Mesothelial cell of epicardium (in vitro differentiated cells): ENCODE measurements around the gene LRRC58. TPM values are rescaled to one million over a fixed set of nuclear protein-coding genes. Genes with fewer than 3 reads are reported as not detected.

Source experiments
- DNase-seq, 2 experiments: peaks; one replicate each; pipeline ENCODE4 v3.0.0; 2021; ENCODE audit warnings: low spot score in 2 of 2; ENCODE audit not compliant: unreplicated experiment in 2 of 2
- H3K27ac Mint-ChIP-seq: 2 replicates; pipeline ENCODE4 v1.8.0; 2021; ENCODE audit warnings: mixed read lengths
- H3K27me3 Mint-ChIP-seq: 2 replicates; pipeline ENCODE4 v1.8.0; 2021; ENCODE audit warnings: low read depth, mixed read lengths
- H3K36me3 Mint-ChIP-seq: 2 replicates; pipeline ENCODE4 v1.8.0; 2021; ENCODE audit warnings: mixed read lengths
- H3K4me1 Mint-ChIP-seq: 2 replicates; pipeline ENCODE4 v1.8.0; 2021; ENCODE audit warnings: mixed read lengths
- H3K4me3 Mint-ChIP-seq: 2 replicates; pipeline ENCODE4 v1.8.0; 2021; ENCODE audit warnings: mild to moderate bottlenecking, moderate library complexity, mixed read lengths
- H3K9me3 Mint-ChIP-seq: 2 replicates; pipeline ENCODE4 v1.8.0; 2021; ENCODE audit warnings: mixed read lengths
- CTCF ChIP-seq: fragments of 200-600 bp; sonication (generic); IDR thresholded peaks from one replicate; pipeline ENCODE4 v1.5.0; 2021; ENCODE audit warnings: antibody characterized with exemption; ENCODE audit not compliant: unreplicated experiment
- total RNA-seq: library from RNA; stranded (reverse); gene quantifications from 3 replicates; pipeline ENCODE4 v1.2.1, GENCODE V29; 2021

The LRRC58 gene
- total RNA-seq, 1 donor from 2014 or later, result 18.7 TPM

GRCh38 chr3:120284747-120285507 is 64.2 kb downstream of the LRRC58 start, which contains the start of gene GPR156:
TSS of gene GPR156 (minus strand) at chr3:120285222. CDS start at chr3:120244098, 41,124 bp downstream.
- H3K27me3 Mint-ChIP-seq, result peaks cover 4% of the 10 kb centered on the region
- H3K36me3 Mint-ChIP-seq, result peaks cover 4% of the 10 kb centered on the region
- TF ChIP-seq CTCF, result no peak
- DNase-seq, result peak in 1 of 2 experiments; percentile 46
- H3K4me3 Mint-ChIP-seq, result peak within 1 kb of the TSS; percentile 71
- H3K4me1 Mint-ChIP-seq, result peaks cover 20% of the 10 kb centered on the region
- H3K9me3 Mint-ChIP-seq, result peaks cover 7% of the 10 kb centered on the region
- H3K27ac Mint-ChIP-seq, result peak within 1 kb of the TSS; percentile 89

- Mint-ChIP-seq H3K36me3 (peaks cover 4% of the 10 kb centered on the region), H3K4me1 (peaks cover 16% of the 10 kb centered on the region), H3K27ac (no peak overlapping the region), H3K4me3 (no peak overlapping the region), H3K9me3 (peaks cover 11% of the 10 kb centered on the region), H3K27me3 (peaks cover 10% of the 10 kb centered on the region)
- TF ChIP-seq CTCF, result no peak
- no peak for DNase-seq
Measured at GRCh38 chr3:120281261-120281660, 67.9 kb downstream of the LRRC58 start.

GRCh38 chr3:120280566-120280965 is 68.6 kb downstream of the LRRC58 start:
- H3K4me1 Mint-ChIP-seq, result peaks cover 10% of the 10 kb centered on the region
- DNase-seq, result no peak

GRCh38 chr3:120280026-120280425 is 69.1 kb downstream of the LRRC58 start:
- H3K9me3 Mint-ChIP-seq, result peaks cover 11% of the 10 kb centered on the region
- H3K27me3 Mint-ChIP-seq, result peaks cover 10% of the 10 kb centered on the region
- DNase-seq, result no peak
- peaks cover 4% of the 10 kb centered on the region for H3K36me3 Mint-ChIP-seq
- no peak overlapping the region for H3K4me3 Mint-ChIP-seq
- peaks cover 9% of the 10 kb centered on the region for H3K4me1 Mint-ChIP-seq
- TF ChIP-seq CTCF, result no peak
- no peak overlapping the region for H3K27ac Mint-ChIP-seq

More at GRCh38 chr3:120280566-120280965, 68.6 kb downstream of the LRRC58 start:
- H3K4me3 Mint-ChIP-seq, result no peak overlapping the region
- H3K27ac Mint-ChIP-seq, result no peak overlapping the region
- TF ChIP-seq CTCF, result no peak
- H3K9me3 Mint-ChIP-seq, result peaks cover 11% of the 10 kb centered on the region
- H3K27me3 Mint-ChIP-seq, result peaks cover 10% of the 10 kb centered on the region
- H3K36me3 Mint-ChIP-seq, result peaks cover 4% of the 10 kb centered on the region

GRCh38 chr3:120276767-120277166 is 72.4 kb downstream of the LRRC58 start:
- no peak overlapping the region for H3K4me3 Mint-ChIP-seq
- peaks cover 6% of the 10 kb centered on the region for H3K27me3 Mint-ChIP-seq
- no peak for DNase-seq
- no peaks in the 10 kb centered on the region for H3K4me1 Mint-ChIP-seq
- no peak overlapping the region for H3K27ac Mint-ChIP-seq
- peaks cover 4% of the 10 kb centered on the region for H3K36me3 Mint-ChIP-seq
- peaks cover 11% of the 10 kb centered on the region for H3K9me3 Mint-ChIP-seq
- TF ChIP-seq CTCF, result no peak
